Type B pancreatic cell (in vitro differentiated cells): ENCODE results near the gene TBC1D1. TPM values are rescaled to one million over a fixed set of nuclear protein-coding genes. Genes with fewer than 3 reads are reported as not detected.

Experiments
- DNase-seq: peaks from one replicate; pipeline ENCODE4 v3.0.0; 2021; ENCODE audit warnings: mixed read lengths; ENCODE audit not compliant: unreplicated experiment; ENCODE audit errors: extremely low spot score
- H3K27ac Mint-ChIP-seq: 2 replicates; pipeline ENCODE4 v1.8.0; 2021; ENCODE audit warnings: mild to moderate bottlenecking, mixed read lengths
- H3K27me3 Mint-ChIP-seq: 2 replicates; pipeline ENCODE4 v1.8.0; 2021; ENCODE audit warnings: mixed read lengths
- H3K36me3 Mint-ChIP-seq: 2 replicates; pipeline ENCODE4 v1.8.0; 2021; ENCODE audit warnings: mixed read lengths
- H3K4me1 Mint-ChIP-seq: one replicate; pipeline ENCODE4 v1.8.0; 2021; ENCODE audit warnings: mixed read lengths; ENCODE audit not compliant: unreplicated experiment
- H3K4me3 Mint-ChIP-seq: 2 replicates; pipeline ENCODE4 v1.8.0; 2021; ENCODE audit warnings: mild to moderate bottlenecking, mixed read lengths
- H3K9me3 Mint-ChIP-seq: 2 replicates; pipeline ENCODE4 v1.8.0; 2021; ENCODE audit warnings: mixed read lengths
- total RNA-seq: library from RNA; stranded (reverse); gene quantifications from 2 replicates; pipeline ENCODE4 v1.2.1, GENCODE V29; 2021; ENCODE audit warnings: low replicate concordance
- TF ChIP-seq, protein P1 (sequence below): fragments of 200-600 bp; sonication (generic); conservative IDR thresholded peaks from 2 replicates; pipeline ENCODE4 v1.5.0; 2021; ENCODE audit warnings: antibody characterized with exemption, mild to moderate bottlenecking

TBC1D1 gene
- total RNA-seq, 1 donor from 2014 or later: 110 TPM

GRCh38 chr4:38139187-38139586 lies 248.3 kb downstream of the TBC1D1 start:
- DNase-seq: no peak
- H3K36me3 Mint-ChIP-seq: peaks cover 44% of the 10 kb centered on the region
- no peak overlapping the region for H3K27ac Mint-ChIP-seq
- TF ChIP-seq, protein P1, sequence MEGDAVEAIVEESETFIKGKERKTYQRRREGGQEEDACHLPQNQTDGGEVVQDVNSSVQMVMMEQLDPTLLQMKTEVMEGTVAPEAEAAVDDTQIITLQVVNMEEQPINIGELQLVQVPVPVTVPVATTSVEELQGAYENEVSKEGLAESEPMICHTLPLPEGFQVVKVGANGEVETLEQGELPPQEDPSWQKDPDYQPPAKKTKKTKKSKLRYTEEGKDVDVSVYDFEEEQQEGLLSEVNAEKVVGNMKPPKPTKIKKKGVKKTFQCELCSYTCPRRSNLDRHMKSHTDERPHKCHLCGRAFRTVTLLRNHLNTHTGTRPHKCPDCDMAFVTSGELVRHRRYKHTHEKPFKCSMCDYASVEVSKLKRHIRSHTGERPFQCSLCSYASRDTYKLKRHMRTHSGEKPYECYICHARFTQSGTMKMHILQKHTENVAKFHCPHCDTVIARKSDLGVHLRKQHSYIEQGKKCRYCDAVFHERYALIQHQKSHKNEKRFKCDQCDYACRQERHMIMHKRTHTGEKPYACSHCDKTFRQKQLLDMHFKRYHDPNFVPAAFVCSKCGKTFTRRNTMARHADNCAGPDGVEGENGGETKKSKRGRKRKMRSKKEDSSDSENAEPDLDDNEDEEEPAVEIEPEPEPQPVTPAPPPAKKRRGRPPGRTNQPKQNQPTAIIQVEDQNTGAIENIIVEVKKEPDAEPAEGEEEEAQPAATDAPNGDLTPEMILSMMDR: no peak
- no peaks in the 10 kb centered on the region for H3K9me3 Mint-ChIP-seq
- H3K4me1 Mint-ChIP-seq: peaks cover 10% of the 10 kb centered on the region
- H3K27me3 Mint-ChIP-seq: no peaks in the 10 kb centered on the region
- no peak overlapping the region for H3K4me3 Mint-ChIP-seq

- Mint-ChIP-seq H3K27ac (no peak overlapping the region), H3K36me3 (peaks cover 36% of the 10 kb centered on the region), H3K4me3 (no peak overlapping the region), H3K27me3 (no peaks in the 10 kb centered on the region), H3K4me1 (peaks cover 14% of the 10 kb centered on the region), H3K9me3 (no peaks in the 10 kb centered on the region)
- TF ChIP-seq, protein P1: no peak
- no peak for DNase-seq
Observed at GRCh38 chr4:38140643-38141203, 249.8 kb downstream of the TBC1D1 start.

GRCh38 chr4:38141808-38142500 lies 251.1 kb downstream of the TBC1D1 start:
- Mint-ChIP-seq H3K27ac (no peak overlapping the region), H3K4me3 (no peak overlapping the region), H3K27me3 (no peaks in the 10 kb centered on the region), H3K9me3 (no peaks in the 10 kb centered on the region), H3K36me3 (peaks cover 29% of the 10 kb centered on the region), H3K4me1 (peaks cover 14% of the 10 kb centered on the region)
- TF ChIP-seq, protein P1: no peak
- DNase-seq: no peak

GRCh38 chr4:38144031-38144430 lies 253.1 kb downstream of the TBC1D1 start:
- Mint-ChIP-seq H3K27me3 (no peaks in the 10 kb centered on the region), H3K4me1 (peaks cover 14% of the 10 kb centered on the region), H3K4me3 (no peak overlapping the region), H3K27ac (no peak overlapping the region), H3K36me3 (peaks cover 15% of the 10 kb centered on the region), H3K9me3 (no peaks in the 10 kb centered on the region)
- TF ChIP-seq, protein P1: no peak
- no peak for DNase-seq

- no peak for DNase-seq
- H3K9me3 Mint-ChIP-seq: no peaks in the 10 kb centered on the region
- no peaks in the 10 kb centered on the region for H3K27me3 Mint-ChIP-seq
- no peak overlapping the region for H3K4me3 Mint-ChIP-seq
- peaks cover 23% of the 10 kb centered on the region for H3K4me1 Mint-ChIP-seq
- peaks cover 7% of the 10 kb centered on the region for H3K36me3 Mint-ChIP-seq
- TF ChIP-seq, protein P1: no peak
- H3K27ac Mint-ChIP-seq: no peak overlapping the region
Observed at GRCh38 chr4:38145033-38145678, 254.3 kb downstream of the TBC1D1 start.
